Astrocyte of the cerebellum (primary cell): ENCODE data around the gene TUT1.
"Not testable (repeated sequence)": the region's sequence is repeated elsewhere in the genome, so short reads cannot be mapped to it uniquely, and the experiment has no call there.

ENCODE experiments used
- DNase-seq: peaks from one replicate; pipeline ENCODE4 v3.0.0-alpha.2; 2011; ENCODE audit warnings: low read depth
- H3K4me3 ChIP-seq: 2 replicates; pipeline ENCODE4 v1.5.1; 2011; ENCODE audit warnings: mild to moderate bottlenecking, low read depth, low read length, moderate library complexity
- CTCF ChIP-seq: IDR thresholded peaks from 2 replicates; pipeline ENCODE4 v1.5.1; 2012; ENCODE audit warnings: low read length, low read depth, moderate library complexity, mild to moderate bottlenecking; ENCODE audit errors: missing control alignments
- in situ Hi-C: cut with HindIII; loops from 2 replicates; pipeline ENCODE4 v1.10.0; 2017; ENCODE audit warnings: low sequenced_read_pairs

Gene TUT1

GRCh38 chr11:62553839-62554361 is 37.4 kb downstream of the TUT1 start:
- no peak for DNase-seq
- no peak for TF ChIP-seq CTCF
- H3K4me3 ChIP-seq = peak overlapping the region; percentile 14
- in situ Hi-C loops = no loop called here

- H3K4me3 ChIP-seq = peak overlapping the region; percentile 14
- in situ Hi-C loops = no loop called here
- no peak for TF ChIP-seq CTCF
- DNase-seq = peak; percentile 80
These were observed 38.1 kb downstream of the TUT1 start for GRCh38 chr11:62553080-62553838.

GRCh38 chr11:62552485-62553079 is 38.7 kb downstream of the TUT1 start:
- no peak for TF ChIP-seq CTCF
- H3K4me3 ChIP-seq = peak overlapping the region; percentile 14

GRCh38 chr11:62550478-62550877 is 40.8 kb downstream of the TUT1 start:
- DNase-seq, in situ Hi-C loops, H3K4me3 ChIP-seq: not testable (repeated sequence)

More at GRCh38 chr11:62552485-62553079, 38.7 kb downstream of the TUT1 start:
- in situ Hi-C loops = no loop called here
- DNase-seq = no peak

- no peak for DNase-seq
- in situ Hi-C loops = no loop called here
- TF ChIP-seq CTCF = no peak
- H3K4me3 ChIP-seq = no peak overlapping the region
These were observed 42.6 kb downstream of the TUT1 start for GRCh38 chr11:62548545-62549335.

GRCh38 chr11:62547691-62548281 is 43.5 kb downstream of the TUT1 start:
- no peak for DNase-seq
- no peak for TF ChIP-seq CTCF
- in situ Hi-C loops = no loop called here
- H3K4me3 ChIP-seq = peak overlapping the region; percentile 98
